Liver (tissue), 9 donors: ENCODE measurements around the gene UMODL1. TPM values are rescaled to one million over a fixed set of nuclear protein-coding genes. Genes with fewer than 3 reads are reported as not detected.

Experiments
- DNase-seq: peaks from one replicate; pipeline ENCODE4 v3.0.0-alpha.2; 2017; ENCODE audit warnings: low spot score
- H3K27ac ChIP-seq, 2 donors: one replicate each; pipeline ENCODE4 v1.7.0; 2013; ENCODE audit warnings: inconsistent platforms in 2 of 2, low read length in 2 of 2, control low read depth in 1 of 2, low read depth in 1 of 2, mild to moderate bottlenecking in 1 of 2
- H3K27me3 ChIP-seq, 4 donors: one replicate each; pipeline versions ENCODE4 v1.6.1 to v1.7.0; 2013; ENCODE audit warnings: low read length in 3 of 4, inconsistent platforms in 1 of 4, mild to moderate bottlenecking in 1 of 4, moderate library complexity in 1 of 4; ENCODE audit not compliant: control insufficient read depth in 4 of 4, insufficient read depth in 4 of 4
- H3K36me3 ChIP-seq, 4 donors: one replicate each; pipeline versions ENCODE4 v1.6.1 to v1.7.0; 2013; ENCODE audit warnings: low read length in 3 of 4, mild to moderate bottlenecking in 3 of 4, low read depth in 1 of 4, moderate library complexity in 1 of 4; ENCODE audit not compliant: control insufficient read depth in 4 of 4, insufficient read depth in 3 of 4
- H3K4me1 ChIP-seq, 4 donors: one replicate each; pipeline versions ENCODE4 v1.6.1 to v1.7.0; 2013; ENCODE audit warnings: low read length in 3 of 4, mild to moderate bottlenecking in 3 of 4, moderate library complexity in 1 of 4; ENCODE audit not compliant: control insufficient read depth in 4 of 4, insufficient read depth in 4 of 4
- H3K4me3 ChIP-seq, 3 donors: one replicate each; pipeline versions ENCODE4 v1.6.1 to v1.7.0; 2013; ENCODE audit warnings: low read length in 3 of 3, control low read depth in 1 of 3, low read depth in 1 of 3, mild to moderate bottlenecking in 1 of 3
- H3K9ac ChIP-seq, 2 donors: one replicate each; pipeline ENCODE4 v1.7.0; 2013; ENCODE audit warnings: low read length in 2 of 2, mild to moderate bottlenecking in 2 of 2, moderate library complexity in 2 of 2, control low read depth in 1 of 2, low read depth in 1 of 2
- H3K9me3 ChIP-seq, 4 donors: one replicate each; pipeline versions ENCODE4 v1.6.1 to v1.7.0; 2013; ENCODE audit warnings: low read length in 3 of 4; ENCODE audit not compliant: control insufficient read depth in 4 of 4
- ATF3 ChIP-seq: IDR thresholded peaks from 2 replicates; pipeline ENCODE4 v1.6.1; 2016; ENCODE audit warnings: antibody characterized with exemption
- EGR1 ChIP-seq, 2 donors: IDR thresholded peaks; 2 replicates each; pipeline ENCODE4 v1.6.1; 2016 to 2018; ENCODE audit warnings: antibody characterized with exemption in 2 of 2, low read depth in 2 of 2
- FOXA1 ChIP-seq: IDR thresholded peaks from 2 replicates; pipeline ENCODE4 v1.6.1; 2016; ENCODE audit warnings: antibody characterized with exemption
- GABPA ChIP-seq, 2 donors: IDR thresholded peaks in 1 of 2; conservative IDR thresholded peaks in 1 of 2; 2 replicates each; pipeline ENCODE4 v1.6.1; 2016; ENCODE audit warnings: antibody characterized with exemption in 2 of 2, mild to moderate bottlenecking in 1 of 2, moderate library complexity in 1 of 2
- HNF4A ChIP-seq, 2 donors: conservative IDR thresholded peaks; 2 replicates each; pipeline ENCODE4 v1.6.1; 2016; ENCODE audit warnings: antibody characterized with exemption in 2 of 2, mild to moderate bottlenecking in 2 of 2
- HNF4G ChIP-seq: IDR thresholded peaks from 2 replicates; pipeline ENCODE4 v1.6.1; 2016; ENCODE audit warnings: antibody characterized with exemption
- RAD21 ChIP-seq, 2 donors: IDR thresholded peaks; 2 replicates each; pipeline ENCODE4 v1.6.1; 2016; ENCODE audit warnings: antibody characterized with exemption in 2 of 2, mild to moderate bottlenecking in 2 of 2
- REST ChIP-seq: IDR thresholded peaks from 2 replicates; pipeline ENCODE4 v1.6.1; 2016; ENCODE audit warnings: antibody characterized with exemption, mild to moderate bottlenecking
- RXRA ChIP-seq, 2 donors: IDR thresholded peaks; 2 replicates each; pipeline ENCODE4 v1.6.1; 2017 to 2018; ENCODE audit warnings: antibody characterized with exemption in 2 of 2, mild to moderate bottlenecking in 1 of 2
- SP1 ChIP-seq: IDR thresholded peaks from 2 replicates; pipeline ENCODE4 v1.6.1; 2018; ENCODE audit warnings: antibody characterized with exemption, mild to moderate bottlenecking
- TAF1 ChIP-seq: conservative IDR thresholded peaks from 2 replicates; pipeline ENCODE4 v1.6.1; 2016; ENCODE audit warnings: antibody characterized with exemption, mild to moderate bottlenecking
- YY1 ChIP-seq: IDR thresholded peaks from 2 replicates; pipeline ENCODE4 v1.6.1; 2016; ENCODE audit warnings: antibody characterized with exemption, mild to moderate bottlenecking
- WGBS: extraction: QIAGEN DNeasy Blood & Tissue Kit; methylation state at CpG from one replicate; pipeline ENCODE4 v1.1.7; 2013; 5-methylcytosine and 5-hydroxymethylcytosine counted together
- polyA plus RNA-seq, 2 donors: library from polyadenylated mRNA; stranded (reverse) in 1 of 2; unstranded in 1 of 2; fragments of 200-250 nt in 1 of 2; fragments of >200 nt in 1 of 2; fragmentation: Nextera tagmentation in 1 of 2; extraction: Ambion mirVana in 1 of 2; gene quantifications; one replicate each; pipeline versions ENCODE4 v1.2.1 to v1.2.3, GENCODE V29; 2013 to 2015
- total RNA-seq, 2 donors: library from RNA; depleted of rRNA; stranded (reverse); fragments of >200 nt; gene quantifications; one replicate each; pipeline ENCODE4 v1.2.3, GENCODE V29; 2014
- TF ChIP-seq, protein P1 (sequence below): fragments of 150-350 bp; IDR thresholded peaks from 2 replicates; pipeline ENCODE4 v1.5.1; 2017; ENCODE audit warnings: improper control_type of control experiment, low read depth, low read length; ENCODE audit not compliant: missing input control
- TF ChIP-seq, protein P2 (sequence below): IDR thresholded peaks from 2 replicates; pipeline ENCODE4 v1.6.1; 2016; ENCODE audit warnings: antibody characterized with exemption
- TF ChIP-seq, protein P3 (sequence below): IDR thresholded peaks from 2 replicates; pipeline ENCODE4 v1.6.1; 2016; ENCODE audit warnings: antibody characterized with exemption
- donor health status: healthy.
- donor health status: healthy.
- donor health status: healthy.
- donor health status: healthy.
- donor health status: healthy.

Gene UMODL1
- total and polyA plus RNA-seq, 4 donors = 0.08 to 0.14 (median 0.08) TPM; not detected in 1

DNA sequence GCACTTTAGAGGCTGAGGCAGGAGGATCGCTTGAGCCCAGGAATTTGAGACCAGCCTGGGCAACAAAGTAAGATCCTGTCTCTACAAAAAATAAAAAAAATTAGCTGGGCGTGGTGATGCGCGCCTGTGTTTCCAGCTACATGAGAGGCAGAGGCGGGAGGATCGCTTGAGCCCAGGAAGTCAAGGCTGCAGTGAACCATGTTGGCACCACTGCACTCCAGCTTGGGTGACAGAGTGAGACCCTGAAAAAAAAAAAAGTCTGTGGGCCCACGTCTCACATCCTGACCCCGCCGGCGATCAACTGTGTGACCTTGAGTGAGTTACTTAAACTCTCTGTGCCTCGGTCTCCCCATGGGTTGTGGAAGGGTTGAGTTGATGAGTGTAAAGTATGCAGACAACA, 48.2 kb upstream of the UMODL1 start:
- H3K9me3 ChIP-seq = no peaks in the 10 kb centered on the region
- H3K27me3 ChIP-seq = no peaks in the 10 kb centered on the region
- no peak overlapping the region for H3K4me3 ChIP-seq
- no peak for DNase-seq
- 95% methylated on average over 11 of the region's 11 CpGs for WGBS
- H3K27ac ChIP-seq = no peak overlapping the region
- H3K9ac ChIP-seq = no peak overlapping the region
- no peaks in the 10 kb centered on the region for H3K36me3 ChIP-seq
- no peak for TF ChIP-seq REST
- no peaks in the 10 kb centered on the region for H3K4me1 ChIP-seq

- no peak for DNase-seq
- WGBS = 79% methylated on average over 12 of the region's 12 CpGs
- Histone ChIP-seq H3K4me3 (no peak overlapping the region), H3K27me3 (no peaks in the 10 kb centered on the region), H3K36me3 (no peaks in the 10 kb centered on the region), H3K27ac (no peak overlapping the region), H3K4me1 (no peaks in the 10 kb centered on the region), H3K9me3 (no peaks in the 10 kb centered on the region), H3K9ac (no peak overlapping the region)
- no peak for TF ChIP-seq YY1
- no peak for TF ChIP-seq RXRA (IDR thresholded peaks at IDR 0.05)
- TF ChIP-seq TAF1 = no peak
- no peak for TF ChIP-seq REST
- TF ChIP-seq, protein P1, sequence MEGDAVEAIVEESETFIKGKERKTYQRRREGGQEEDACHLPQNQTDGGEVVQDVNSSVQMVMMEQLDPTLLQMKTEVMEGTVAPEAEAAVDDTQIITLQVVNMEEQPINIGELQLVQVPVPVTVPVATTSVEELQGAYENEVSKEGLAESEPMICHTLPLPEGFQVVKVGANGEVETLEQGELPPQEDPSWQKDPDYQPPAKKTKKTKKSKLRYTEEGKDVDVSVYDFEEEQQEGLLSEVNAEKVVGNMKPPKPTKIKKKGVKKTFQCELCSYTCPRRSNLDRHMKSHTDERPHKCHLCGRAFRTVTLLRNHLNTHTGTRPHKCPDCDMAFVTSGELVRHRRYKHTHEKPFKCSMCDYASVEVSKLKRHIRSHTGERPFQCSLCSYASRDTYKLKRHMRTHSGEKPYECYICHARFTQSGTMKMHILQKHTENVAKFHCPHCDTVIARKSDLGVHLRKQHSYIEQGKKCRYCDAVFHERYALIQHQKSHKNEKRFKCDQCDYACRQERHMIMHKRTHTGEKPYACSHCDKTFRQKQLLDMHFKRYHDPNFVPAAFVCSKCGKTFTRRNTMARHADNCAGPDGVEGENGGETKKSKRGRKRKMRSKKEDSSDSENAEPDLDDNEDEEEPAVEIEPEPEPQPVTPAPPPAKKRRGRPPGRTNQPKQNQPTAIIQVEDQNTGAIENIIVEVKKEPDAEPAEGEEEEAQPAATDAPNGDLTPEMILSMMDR = no peak
- no peak for TF ChIP-seq RAD21 (IDR thresholded peaks at IDR 0.05)
- no peak for TF ChIP-seq EGR1 (IDR thresholded peaks at IDR 0.05; ENCODE audit: low read depth in 2 of 2)
- TF ChIP-seq, protein P2, sequence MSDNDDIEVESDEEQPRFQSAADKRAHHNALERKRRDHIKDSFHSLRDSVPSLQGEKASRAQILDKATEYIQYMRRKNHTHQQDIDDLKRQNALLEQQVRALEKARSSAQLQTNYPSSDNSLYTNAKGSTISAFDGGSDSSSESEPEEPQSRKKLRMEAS = no peak
- no peak for TF ChIP-seq ATF3
- no peak for TF ChIP-seq SP1
- TF ChIP-seq HNF4G = no peak
- TF ChIP-seq FOXA1 = no peak
- TF ChIP-seq, protein P3, sequence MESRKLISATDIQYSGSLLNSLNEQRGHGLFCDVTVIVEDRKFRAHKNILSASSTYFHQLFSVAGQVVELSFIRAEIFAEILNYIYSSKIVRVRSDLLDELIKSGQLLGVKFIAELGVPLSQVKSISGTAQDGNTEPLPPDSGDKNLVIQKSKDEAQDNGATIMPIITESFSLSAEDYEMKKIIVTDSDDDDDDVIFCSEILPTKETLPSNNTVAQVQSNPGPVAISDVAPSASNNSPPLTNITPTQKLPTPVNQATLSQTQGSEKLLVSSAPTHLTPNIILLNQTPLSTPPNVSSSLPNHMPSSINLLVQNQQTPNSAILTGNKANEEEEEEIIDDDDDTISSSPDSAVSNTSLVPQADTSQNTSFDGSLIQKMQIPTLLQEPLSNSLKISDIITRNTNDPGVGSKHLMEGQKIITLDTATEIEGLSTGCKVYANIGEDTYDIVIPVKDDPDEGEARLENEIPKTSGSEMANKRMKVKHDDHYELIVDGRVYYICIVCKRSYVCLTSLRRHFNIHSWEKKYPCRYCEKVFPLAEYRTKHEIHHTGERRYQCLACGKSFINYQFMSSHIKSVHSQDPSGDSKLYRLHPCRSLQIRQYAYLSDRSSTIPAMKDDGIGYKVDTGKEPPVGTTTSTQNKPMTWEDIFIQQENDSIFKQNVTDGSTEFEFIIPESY = no peak
- TF ChIP-seq HNF4A (conservative IDR thresholded peaks at IDR 0.05) = no peak
- no peak for TF ChIP-seq GABPA (IDR thresholded peaks at IDR 0.05 in 1 of 2, conservative IDR thresholded peaks at IDR 0.05 in 1 of 2)
Measured at GRCh38 chr21:42025376-42026081, 45.6 kb upstream of the UMODL1 start.
